COLO668 (cell line): ENCODE measurements around the gene ATP2A2.

Experiments
- DNase-seq: peaks from one replicate; lab custom pipeline; 2025; ENCODE audit not compliant: unreplicated experiment; lab: John Stamatoyannopoulos, UW

ATP2A2 gene

GRCh38 chr12:110289044-110289710, 8.1 kb downstream of the ATP2A2 start:
- DNase-seq: no peak

DNA sequence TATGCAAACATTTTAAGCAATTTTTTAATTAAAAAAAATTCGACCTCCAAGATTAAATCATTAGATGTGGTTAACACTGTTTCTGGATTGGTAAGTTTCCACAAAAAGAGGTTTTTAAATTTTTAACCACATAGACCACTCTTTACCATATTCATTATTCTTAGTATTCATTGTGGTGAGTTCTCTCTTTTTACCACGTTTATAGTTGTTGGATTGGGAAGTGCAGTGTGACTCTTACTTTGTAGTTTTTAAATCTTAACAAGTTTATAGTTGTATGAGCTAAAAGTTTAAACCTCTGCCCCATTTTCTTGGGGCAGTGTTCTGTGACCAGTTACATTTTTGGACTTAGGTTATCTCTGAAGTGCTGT, 8.6 kb downstream of the ATP2A2 start:
- no peak for DNase-seq

DNA sequence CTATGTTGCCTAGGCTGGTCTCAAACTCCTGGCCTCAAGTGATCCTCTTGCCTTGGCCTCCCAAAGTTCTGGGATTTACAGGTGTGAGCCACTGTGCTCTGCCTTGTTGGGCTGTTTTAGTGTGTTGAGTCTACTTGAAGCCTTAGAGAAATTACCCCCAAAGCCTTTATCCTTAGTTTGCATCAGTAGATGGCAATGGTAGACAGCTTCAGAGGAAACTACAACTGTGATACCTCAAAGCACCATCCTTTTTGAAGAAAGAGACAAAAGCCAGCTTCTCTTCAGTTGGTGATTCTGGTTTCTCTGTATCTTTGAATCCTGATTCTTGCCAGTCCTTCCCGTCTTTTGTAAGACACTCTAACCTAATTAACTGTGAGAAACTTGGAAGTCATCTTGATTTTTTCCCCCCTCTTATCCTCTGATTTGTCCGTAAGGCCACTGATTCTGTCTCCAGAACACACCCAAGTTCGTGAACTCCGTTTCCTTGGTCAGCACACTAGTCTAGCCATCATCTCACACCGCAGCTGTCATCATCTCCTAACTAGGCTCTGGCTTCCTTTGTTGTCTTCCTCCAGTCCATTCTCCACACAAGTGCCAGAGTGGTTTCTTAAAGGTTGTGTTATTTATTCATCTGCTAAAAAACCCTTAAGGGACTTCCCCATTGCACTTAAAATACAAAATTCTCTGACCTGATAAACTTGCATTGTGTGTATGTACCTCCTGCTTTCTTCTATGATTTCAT, 20.2 kb downstream of the ATP2A2 start:
- DNase-seq: no peak

- DNase-seq: no peak
These were observed 23.1 kb downstream of the ATP2A2 start for GRCh38 chr12:110304061-110304551.

GRCh38 chr12:110307372-110307771, 26.3 kb downstream of the ATP2A2 start:
- DNase-seq: no peak

- no peak for DNase-seq
These were observed 29.7 kb downstream of the ATP2A2 start for GRCh38 chr12:110310763-110311162.

DNA sequence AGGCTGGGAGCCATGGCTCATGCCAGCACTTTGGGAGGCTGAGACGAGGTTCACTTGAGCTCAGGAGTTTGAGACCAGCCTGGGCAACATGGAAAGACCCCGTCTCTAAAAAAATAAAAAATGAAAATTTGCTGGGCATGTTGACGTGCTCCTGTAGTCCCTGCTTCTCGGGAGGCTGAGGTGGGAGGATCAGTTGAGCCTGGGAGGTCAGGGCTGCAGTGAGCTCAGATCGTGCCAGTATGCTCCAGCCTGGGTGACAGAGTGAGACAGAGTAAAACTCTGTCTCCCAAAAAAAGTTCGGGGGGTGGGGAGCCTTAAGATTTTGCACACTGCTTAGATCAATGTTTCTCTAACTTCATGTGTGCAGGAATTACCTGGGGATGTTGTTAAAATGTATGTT, 30.9 kb downstream of the ATP2A2 start:
- DNase-seq: no peak

- DNase-seq: no peak
These were observed 31.7 kb downstream of the ATP2A2 start for GRCh38 chr12:110312581-110313360.

GRCh38 chr12:110314308-110314707, 33.3 kb downstream of the ATP2A2 start:
- DNase-seq: no peak

DNA sequence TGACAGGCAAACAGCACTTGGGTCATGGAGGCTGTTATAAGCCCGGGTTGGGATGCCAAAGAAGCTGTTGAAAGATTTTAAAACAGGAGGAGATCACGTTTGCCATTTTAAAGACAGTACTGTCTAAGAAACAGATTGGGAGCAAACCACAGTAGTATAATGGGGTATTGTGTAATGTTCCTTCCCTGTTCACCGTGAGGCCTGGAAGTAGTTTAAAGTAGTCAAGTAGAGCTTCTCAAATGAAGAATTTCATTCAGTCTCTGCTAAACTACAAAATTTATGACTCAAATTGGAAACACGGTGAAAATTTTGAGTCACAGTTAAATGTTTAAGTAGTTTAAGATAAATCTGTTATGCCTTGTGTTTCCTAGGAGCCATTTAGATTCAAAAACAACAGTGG, 35.8 kb downstream of the ATP2A2 start:
- no peak for DNase-seq

DNA sequence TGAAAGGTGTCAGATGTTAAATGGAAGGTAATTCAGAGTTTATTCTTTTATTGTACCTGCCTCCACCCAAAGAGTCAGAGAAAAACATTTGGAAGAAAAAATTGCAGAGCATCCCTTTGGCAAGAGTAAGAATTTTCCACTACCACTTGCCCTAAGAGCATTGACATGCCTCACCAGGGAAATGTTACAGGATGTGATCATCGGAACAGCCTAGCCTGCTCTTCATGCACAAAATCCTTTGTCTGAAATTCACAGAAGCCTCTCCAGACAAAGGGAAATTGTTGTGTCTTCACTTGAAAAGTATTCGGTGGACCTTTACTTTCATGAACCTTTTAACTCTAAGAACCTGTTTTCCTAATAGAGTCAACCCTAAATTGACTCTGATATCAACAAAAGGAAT, 36.9 kb downstream of the ATP2A2 start:
- no peak for DNase-seq

- no peak for DNase-seq
These were observed 39.5 kb downstream of the ATP2A2 start for GRCh38 chr12:110320550-110320949.

- DNase-seq: no peak
These were observed 48.7 kb downstream of the ATP2A2 start for GRCh38 chr12:110329710-110330109.

GRCh38 chr12:110330124-110330523, 49.1 kb downstream of the ATP2A2 start:
- no peak for DNase-seq

- no peak for DNase-seq
These were observed 49.5 kb downstream of the ATP2A2 start for GRCh38 chr12:110330544-110330943.

- DNase-seq: no peak
These were observed 52.2 kb downstream of the ATP2A2 start for GRCh38 chr12:110333201-110333600.

- DNase-seq: no peak
These were observed 54.5 kb downstream of the ATP2A2 start for GRCh38 chr12:110335481-110336045.

GRCh38 chr12:110337912-110338710, 57.1 kb downstream of the ATP2A2 start:
- DNase-seq: no peak

GRCh38 chr12:110338754-110339153, 57.7 kb downstream of the ATP2A2 start:
- DNase-seq: no peak

GRCh38 chr12:110339184-110339952, 58.3 kb downstream of the ATP2A2 start:
- no peak for DNase-seq
